H1 (cell line): ENCODE measurements around the gene TMEM238. TPM values are rescaled to one million over a fixed set of nuclear protein-coding genes. Genes with fewer than 3 reads are reported as not detected.

Experiments
- CTCF ChIA-PET: fragments of 300-600 bp; sonication (Branson Sonifier 250); formaldehyde crosslinking; loops from one replicate; lab custom pipeline; 2021; ENCODE audit not compliant: partially characterized antibody; lab: Charles Lee
- POLR2A ChIA-PET: fragments of 300-600 bp; sonication (Branson Sonifier 250); formaldehyde crosslinking; loops from one replicate; lab custom pipeline; 2021; ENCODE audit warnings: inconsistent platforms; ENCODE audit not compliant: partially characterized antibody; lab: Charles Lee
- DNase-seq, 2 experiments: peaks; one replicate each; pipeline versions ENCODE4 v3.0.0 to v3.0.0-alpha.2; 2010 to 2022; ENCODE audit warnings: low spot score in 2 of 2, low read depth in 1 of 2, mixed read lengths in 1 of 2
- FAIRE-seq: peaks from 2 replicates; lab custom pipeline; 2011; peaks lifted over from hg19 to GRCh38; lab: Jason Lieb, UNC
- H2AFZ ChIP-seq: 2 replicates; pipeline ENCODE4 v1.8.1; 2012; ENCODE audit warnings: low read length, inconsistent platforms
- H2AK5ac ChIP-seq: 2 replicates; pipeline ENCODE4 v1.6.1; 2013; ENCODE audit warnings: low read depth, low read length
- H2BK120ac ChIP-seq: replicated peaks from 2 replicates; pipeline ENCODE3; 2013; ENCODE audit warnings: low read depth, low read length, inconsistent platforms
- H2BK12ac ChIP-seq: 2 replicates; pipeline ENCODE4 v1.6.1; 2013; ENCODE audit warnings: low read depth, low read length
- H2BK15ac ChIP-seq: 2 replicates; pipeline ENCODE4 v1.6.1; 2013; ENCODE audit warnings: low read length
- H2BK20ac ChIP-seq: 2 replicates; pipeline ENCODE4 v1.6.1; 2013; ENCODE audit warnings: low read length
- H2BK5ac ChIP-seq: 2 replicates; pipeline ENCODE4 v1.6.1; 2013; ENCODE audit warnings: low read depth, low read length
- H3K14ac ChIP-seq: 2 replicates; pipeline ENCODE4 v1.6.1; 2013; ENCODE audit warnings: inconsistent platforms; ENCODE audit not compliant: insufficient read length
- H3K18ac ChIP-seq: 2 replicates; pipeline ENCODE4 v1.6.1; 2013; ENCODE audit warnings: low read length; ENCODE audit errors: extremely low read depth
- H3K23ac ChIP-seq: 2 replicates; pipeline ENCODE4 v1.6.1; 2013; ENCODE audit warnings: inconsistent platforms; ENCODE audit not compliant: insufficient read length
- H3K23me2 ChIP-seq: 2 replicates; pipeline ENCODE4 v1.6.1; 2013; ENCODE audit warnings: low read depth, low read length
- H3K27ac ChIP-seq: 2 replicates; pipeline ENCODE4 v1.6.1; 2011; ENCODE audit warnings: low read depth, low read length, inconsistent platforms
- H3K27me3 ChIP-seq, 4 experiments: replicated peaks in 1 of 4; 1 replicate in 1 of 4; 2 replicates in 3 of 4; pipeline versions ENCODE4 v1.6.1 to v1.8.1; 2011 to 2013; ENCODE audit warnings: low read length in 3 of 4, mild to moderate bottlenecking in 3 of 4, inconsistent platforms in 2 of 4, mixed read lengths in 2 of 4, moderate library complexity in 1 of 4; ENCODE audit not compliant: control insufficient read depth in 3 of 4, insufficient read depth in 3 of 4; ENCODE audit errors: extremely low read depth in 1 of 4
- H3K36me3 ChIP-seq, 4 experiments: 2 replicates each; pipeline versions ENCODE4 v1.6.1 to v1.8.1; 2011 to 2013; ENCODE audit warnings: mild to moderate bottlenecking in 4 of 4, low read length in 3 of 4, moderate library complexity in 2 of 4, control low read depth in 1 of 4, inconsistent platforms in 1 of 4; ENCODE audit not compliant: insufficient read depth in 4 of 4, control insufficient read depth in 2 of 4
- H3K4ac ChIP-seq: replicated peaks from 2 replicates; pipeline ENCODE3; 2013; ENCODE audit warnings: low read length, low read depth, mixed read lengths, inconsistent platforms; ENCODE audit not compliant: insufficient read length
- H3K4me1 ChIP-seq, 4 experiments: replicated peaks in 1 of 4; 1 replicate in 1 of 4; 2 replicates in 3 of 4; pipeline versions ENCODE4 v1.6.1 to v1.8.1; 2011 to 2013; ENCODE audit warnings: low read length in 3 of 4, inconsistent platforms in 2 of 4, mixed read lengths in 1 of 4; ENCODE audit not compliant: insufficient read depth in 4 of 4, control insufficient read depth in 3 of 4
- H3K4me2 ChIP-seq, 2 experiments: 2 replicates each; pipeline versions ENCODE4 v1.6.1 to v1.8.1; 2011 to 2013; ENCODE audit warnings: low read depth in 2 of 2, low read length in 2 of 2, control low read depth in 1 of 2, inconsistent platforms in 1 of 2, mild to moderate bottlenecking in 1 of 2; ENCODE audit not compliant: insufficient read depth in 1 of 2
- H3K4me3 ChIP-seq, 4 experiments: fragments of 200-600, 300-600 bp in 1 of 4; sonication (generic), shearing (Covaris generic), sonication (Bioruptor Twin) in 1 of 4; 2 replicates each; pipeline versions ENCODE4 v1.5.1 to v1.8.1; 2011 to 2016; ENCODE audit warnings: low read length in 4 of 4, low read depth in 3 of 4, control low read depth in 2 of 4, inconsistent platforms in 2 of 4, mild to moderate bottlenecking in 2 of 4, mixed read lengths in 1 of 4, moderate library complexity in 1 of 4; ENCODE audit not compliant: insufficient read depth in 2 of 4; ENCODE audit errors: extremely low read depth in 1 of 4
- H3K56ac ChIP-seq: replicated peaks from 2 replicates; pipeline ENCODE3; 2013; ENCODE audit warnings: low read depth, mild to moderate bottlenecking, mixed read lengths, low read length, inconsistent platforms; ENCODE audit not compliant: insufficient read length
- H3K79me1 ChIP-seq: 2 replicates; pipeline ENCODE4 v1.6.1; 2013; ENCODE audit warnings: low read depth, low read length, control low read depth
- H3K79me2 ChIP-seq, 2 experiments: 2 replicates each; pipeline versions ENCODE4 v1.6.1 to v1.8.1; 2012 to 2013; ENCODE audit warnings: low read length in 2 of 2, mild to moderate bottlenecking in 2 of 2, inconsistent platforms in 1 of 2; ENCODE audit not compliant: insufficient read depth in 2 of 2, control insufficient read depth in 1 of 2
- H3K9ac ChIP-seq, 4 experiments: replicated peaks in 1 of 4; 1 replicate in 1 of 4; 2 replicates in 3 of 4; pipeline versions ENCODE4 v1.6.1 to v1.8.1; 2011 to 2013; ENCODE audit warnings: low read depth in 3 of 4, low read length in 3 of 4, control low read depth in 2 of 4, mild to moderate bottlenecking in 2 of 4, moderate library complexity in 2 of 4, inconsistent platforms in 1 of 4; ENCODE audit errors: extremely low read depth in 1 of 4
- H3K9me3 ChIP-seq, 2 experiments: 2 replicates each; pipeline versions ENCODE4 v1.6.1 to v1.8.1; 2012 to 2013; ENCODE audit warnings: mild to moderate bottlenecking in 2 of 2, moderate library complexity in 2 of 2, control low read depth in 1 of 2, inconsistent platforms in 1 of 2, low read depth in 1 of 2, low read length in 1 of 2, mixed read lengths in 1 of 2; ENCODE audit not compliant: insufficient read depth in 2 of 2
- H4K20me1 ChIP-seq, 2 experiments: replicated peaks in 1 of 2; 2 replicates each; pipeline versions ENCODE3 to v1.8.1; 2011 to 2013; ENCODE audit warnings: inconsistent platforms in 2 of 2, low read length in 2 of 2, mild to moderate bottlenecking in 1 of 2; ENCODE audit not compliant: insufficient read depth in 2 of 2, control insufficient read depth in 1 of 2
- H4K5ac ChIP-seq: 2 replicates; pipeline ENCODE4 v1.6.1; 2013; ENCODE audit warnings: low read length, low read depth, mixed read lengths, inconsistent platforms; ENCODE audit not compliant: insufficient read length
- H4K8ac ChIP-seq: 2 replicates; pipeline ENCODE4 v1.8.0; 2013; ENCODE audit warnings: mild to moderate bottlenecking, moderate library complexity, low read length, inconsistent platforms; ENCODE audit not compliant: insufficient read depth; ENCODE audit errors: extremely low read depth
- H4K91ac ChIP-seq: replicated peaks from 2 replicates; pipeline ENCODE3; 2013; ENCODE audit warnings: low read length, mixed read lengths, inconsistent platforms; ENCODE audit not compliant: insufficient read length
- EGR1 ChIP-seq: IDR thresholded peaks from 2 replicates; pipeline ENCODE4 v1.6.1; 2011; ENCODE audit warnings: low read depth, low read length, borderline replicate concordance
- FOSL1 ChIP-seq: IDR thresholded peaks from 2 replicates; pipeline ENCODE4 v1.6.1; 2011; ENCODE audit warnings: mild to moderate bottlenecking, low read depth, low read length, moderate library complexity; ENCODE audit not compliant: insufficient read depth
- HDAC2 ChIP-seq, 2 experiments: fragments of 300-600 bp in 1 of 2; sonication (generic) in 1 of 2; IDR thresholded peaks; 2 replicates each; pipeline ENCODE4 v1.6.1; 2011 to 2012; ENCODE audit warnings: low read depth in 2 of 2, low read length in 2 of 2, mild to moderate bottlenecking in 2 of 2, moderate library complexity in 2 of 2, borderline replicate concordance in 1 of 2, inconsistent platforms in 1 of 2
- KDM1A ChIP-seq: fragments of 200-600, 300-600 bp; sonication (generic); IDR thresholded peaks from 2 replicates; pipeline ENCODE4 v1.7.1; 2016; ENCODE audit warnings: mild to moderate bottlenecking, low read length, borderline replicate concordance
- KDM4A ChIP-seq: IDR thresholded peaks from one replicate; pipeline ENCODE4 v1.7.1; 2012; ENCODE audit warnings: low read depth, mild to moderate bottlenecking, moderate library complexity, low read length, inconsistent platforms; ENCODE audit not compliant: severe bottlenecking
- MAX ChIP-seq: IDR thresholded peaks from 2 replicates; pipeline ENCODE4 v1.6.1; 2012; ENCODE audit warnings: inconsistent platforms
- RAD21 ChIP-seq, 2 experiments: IDR thresholded peaks in 1 of 2; conservative IDR thresholded peaks in 1 of 2; 2 replicates each; pipeline ENCODE4 v1.6.1; 2011; ENCODE audit warnings: low read depth in 2 of 2, low read length in 2 of 2, improper control_type of control experiment in 1 of 2, inconsistent platforms in 1 of 2, mild to moderate bottlenecking in 1 of 2, moderate library complexity in 1 of 2
- TAF1 ChIP-seq: IDR thresholded peaks from 2 replicates; pipeline ENCODE4 v1.6.1; 2011; ENCODE audit warnings: mild to moderate bottlenecking, low read depth, low read length
- TBP ChIP-seq: IDR thresholded peaks from 2 replicates; pipeline ENCODE4 v1.6.1; 2011; ENCODE audit warnings: low read depth, low read length, improper control_type of control experiment
- YY1 ChIP-seq: IDR thresholded peaks from 2 replicates; pipeline ENCODE4 v1.6.1; 2011; ENCODE audit warnings: low read depth, mild to moderate bottlenecking, low read length
- WGBS, 2 experiments: shearing (Covaris generic) in 1 of 2; methylation state at CpG; one replicate each; pipeline versions ENCODE4 v1.1.6 to v1.1.7; 2013 to 2015; ENCODE audit warnings: low lambda C conversion rate in 2 of 2, mixed read lengths in 2 of 2, inconsistent platforms in 1 of 2, low coverage in 1 of 2, missing lambda C conversion rate in 1 of 2; ENCODE audit not compliant: insufficient replicate concordance in 2 of 2, insufficient coverage in 1 of 2, insufficient read length in 1 of 2; ENCODE audit errors: extremely low coverage in 1 of 2, missing lambda C conversion rate in 1 of 2; 5-methylcytosine and 5-hydroxymethylcytosine counted together
- polyA plus RNA-seq, 7 experiments: library from polyadenylated mRNA; depleted of rRNA in 3 of 7; stranded (reverse) in 5 of 7; unstranded in 2 of 7; fragments of >200 nt in 5 of 7; fragments of 200-250 nt in 2 of 7; gene quantifications; 1 replicate in 5 of 7; 2 replicates in 1 of 7; 4 replicates in 1 of 7; pipeline versions ENCODE4 v1.2.1 to v1.2.3, GENCODE V29; 2011 to 2013; ENCODE audit warnings: missing spikeins in 2 of 7, mixed read lengths in 2 of 7
- total RNA-seq: library from RNA; stranded (reverse); fragmentation: NEBNext Ultra II Directional; extraction: Animal tissue kit (Norgen Biotek cat#: 25700); gene quantifications from 2 replicates; pipeline ENCODE4 v1.2.1, GENCODE V29; 2021

The TMEM238 gene
- total and polyA plus RNA-seq, 2 of the 8 experiments (the other 6 are each of a cell fraction or from before 2014, with no cell fraction given), result 0.53 to 3.8 TPM

- Histone ChIP-seq H3K27me3 (peaks cover 16 to 51% (median 43%) of the 10 kb centered on the region in 4 experiments), H4K5ac (no peak overlapping the region), H4K8ac (peak overlapping the region; percentile 90; the same call in 1 of the 2 replicates), H3K27ac (no peak overlapping the region), H3K4ac (peak overlapping the region; percentile 91), H3K79me2 (no peaks in the 10 kb centered on the region), H2AFZ (no peak overlapping the region), H3K18ac (peak overlapping the region; percentile 60), H3K4me1 (peaks cover 0 to 28% (median 20%) of the 10 kb centered on the region in 4 experiments; a peak in 6 of 7 replicates), H3K4me3 (peak overlapping the region; percentile 24 to 67 (median 43); a peak in 6 of 8 replicates), H2BK12ac (peak overlapping the region; percentile 43; the same call in 1 of the 2 replicates), H4K91ac (no peak overlapping the region), H2BK15ac (peak overlapping the region; percentile 46; the same call in 1 of the 2 replicates), H3K9me3 (no peaks in the 10 kb centered on the region), H3K14ac (no peak overlapping the region), H2BK120ac (peak overlapping the region; percentile 21), H4K20me1 (no peaks in the 10 kb centered on the region), H2AK5ac (no peak overlapping the region), H3K36me3 (no peaks in the 10 kb centered on the region), H3K9ac (no peak overlapping the region), H2BK5ac (no peak overlapping the region), H3K4me2 (peak overlapping the region; percentile 58 to 72), H3K79me1 (no peaks in the 10 kb centered on the region), H3K56ac (no peak overlapping the region)
- ChIA-PET CTCF (interaction anchor here (0.6 to 1.5 kb wide), 15 partner anchors 10 to 164 kb away, joined by 3 to 8 read pairs (median 3); no protein-coding TSS in a partner anchor), POLR2A (interaction anchor here (0.9 to 7.1 kb wide), 13 partner anchors 8 to 110 kb away, joined by 3 to 58 read pairs (median 5); partner anchors contain the start of genes KMT5C, RPL28, TMEM190 and TMEM238)
- 26% methylated on average over 32 of the region's 54 CpGs; no CpG with 5 or more reads in 1 of the 2 experiments for WGBS, 2 experiments
- FAIRE-seq (no peak), DNase-seq (no peak)
- TF ChIP-seq HDAC2 (IDR thresholded peaks at IDR 0.05; ENCODE audit: borderline replicate concordance in 1 of 2, low read depth in 2 of 2, low read length in 2 of 2), result 0 out of 4 replicates have a peak, but pooled peaks of 1 of the 2 experiments have one; percentile 2
- no peak for TF ChIP-seq TAF1
- TF ChIP-seq FOSL1, result no peak
- peak; percentile 61 for TF ChIP-seq KDM4A
- no peak for TF ChIP-seq RAD21 (IDR thresholded peaks at IDR 0.05 in 1 of 2, conservative IDR thresholded peaks at IDR 0.05 in 1 of 2; ENCODE audit: low read depth in 2 of 2, low read length in 2 of 2)
- TF ChIP-seq KDM1A, result no peak
- TF ChIP-seq YY1, result no peak
- TF ChIP-seq MAX, result 0 out of 2 replicates have a peak, but pooled peaks have one; percentile 18
- TF ChIP-seq TBP, result no peak
- TF ChIP-seq EGR1, result peak; percentile 87
- TF ChIP-seq, all 59 proteins: peak for 4
- no peak overlapping the region for H2BK20ac ChIP-seq
- H3K23me2 ChIP-seq, result peaks cover 10% of the 10 kb centered on the region; the same call in 1 of the 2 replicates
- H3K23ac ChIP-seq, result no peak overlapping the region
Observed at GRCh38 chr19:55368701-55369563, 15.2 kb downstream of the TMEM238 start.
